Breast epithelium (tissue), 4 donors: ENCODE data around the gene SMIM24. TPM values are rescaled to one million over a fixed set of nuclear protein-coding genes. Genes with fewer than 3 reads are reported as not detected.

Source experiments
- DNase-seq, 2 donors: peaks; one replicate each; pipeline ENCODE4 v3.0.0-alpha.2; 2019; ENCODE audit warnings: low spot score in 2 of 2
- H3K27ac ChIP-seq, 2 donors: fragments of 200-600 bp; sonication (generic) in 1 of 2; one replicate each; pipeline ENCODE4 v1.5.1; 2016 to 2019; ENCODE audit warnings: mild to moderate bottlenecking in 1 of 2
- H3K27me3 ChIP-seq, 2 donors: fragments of 200-600 bp; sonication (generic) in 1 of 2; one replicate each; pipeline versions ENCODE4 v1.5.1 to v1.6.0; 2017 to 2019; ENCODE audit warnings: control low read depth in 1 of 2, mild to moderate bottlenecking in 1 of 2
- H3K36me3 ChIP-seq: fragments of 200-600 bp; one replicate; pipeline ENCODE4 v1.5.1; 2019
- H3K4me1 ChIP-seq, 2 donors: fragments of 200-600 bp; sonication (generic); one replicate each; pipeline ENCODE4 v1.5.1; 2016 to 2019; ENCODE audit warnings: control low read depth in 1 of 2
- H3K4me3 ChIP-seq, 3 donors: fragments of 200-600 bp; sonication (generic); 1 replicate in 2 of 3; 2 replicates in 1 of 3; pipeline ENCODE4 v1.5.1; 2016 to 2019; ENCODE audit warnings: mild to moderate bottlenecking in 3 of 3, moderate library complexity in 2 of 3
- H3K9me3 ChIP-seq, 2 donors: fragments of 200-600 bp; sonication (generic) in 1 of 2; one replicate each; pipeline ENCODE4 v1.5.1; 2016 to 2019; ENCODE audit warnings: control low read depth in 1 of 2
- CTCF ChIP-seq, 3 donors: fragments of 450-650 bp; IDR thresholded peaks; one replicate each; pipeline ENCODE4 v1.5.1; 2016 to 2017; ENCODE audit warnings: antibody characterized with exemption in 3 of 3, mild to moderate bottlenecking in 3 of 3, moderate library complexity in 3 of 3
- POLR2A ChIP-seq: fragments of 450-650 bp; IDR thresholded peaks from one replicate; pipeline ENCODE4 v1.6.1; 2016; ENCODE audit warnings: antibody characterized with exemption, mild to moderate bottlenecking, moderate library complexity
- POLR2AphosphoS5 ChIP-seq, 3 donors: sonication (generic); formaldehyde crosslinking; IDR thresholded peaks; one replicate each; pipeline ENCODE4 v1.6.1; 2017; ENCODE audit warnings: antibody characterized with exemption in 3 of 3
- intact Hi-C: fragments of 100-400 bp; cut with DNase I; formaldehyde crosslinking; loops from one replicate; pipeline ENCODE4 v1.15.1; 2023; ENCODE audit warnings: low total_unique reads
- total RNA-seq, 3 donors: library from RNA; depleted of rRNA; stranded (reverse); fragments of >200 nt; gene quantifications; one replicate each; pipeline ENCODE4 v1.1.0, GENCODE V29; 2016

The SMIM24 gene
- total RNA-seq, 3 donors from 2014 or later, result 2.0 to 6.7 TPM; not detected in 1

GRCh38 chr19:3444695-3445234 is 35.6 kb downstream of the SMIM24 start:
- H3K9me3 ChIP-seq, result no peaks in the 10 kb centered on the region
- TF ChIP-seq POLR2A (no peak), CTCF (IDR thresholded peaks at IDR 0.05) (no peak), POLR2AphosphoS5 (IDR thresholded peaks at IDR 0.05) (no peak)
- no peaks in the 10 kb centered on the region for H3K27me3 ChIP-seq
- no peak overlapping the region for H3K4me3 ChIP-seq
- DNase-seq, result no peak
- no peaks in the 10 kb centered on the region for H3K36me3 ChIP-seq
- H3K4me1 ChIP-seq, result no peaks in the 10 kb centered on the region
- no peak overlapping the region for H3K27ac ChIP-seq
- intact Hi-C loops, result no loop called here

- Histone ChIP-seq H3K27me3 (no peaks in the 10 kb centered on the region), H3K9me3 (no peaks in the 10 kb centered on the region), H3K4me1 (no peaks in the 10 kb centered on the region), H3K36me3 (no peaks in the 10 kb centered on the region), H3K27ac (peak overlapping the region in 1 of 2 donors; percentile 30), H3K4me3 (peak overlapping the region in 1 of 3 donors; percentile 2)
- intact Hi-C loops, result no loop called here
- DNase-seq, result no peak
- TF ChIP-seq POLR2A (no peak), POLR2AphosphoS5 (IDR thresholded peaks at IDR 0.05) (no peak), CTCF (IDR thresholded peaks at IDR 0.05) (no peak)
Measured at GRCh38 chr19:3443840-3444694, 36.3 kb downstream of the SMIM24 start.

- intact Hi-C loops, result no loop called here
Measured at GRCh38 chr19:3442487-3443071, 37.7 kb downstream of the SMIM24 start.

GRCh38 chr19:3441986-3442329 is 38.4 kb downstream of the SMIM24 start:
- no peaks in the 10 kb centered on the region for H3K4me1 ChIP-seq
- DNase-seq, result no peak
- no peak overlapping the region for H3K4me3 ChIP-seq
- intact Hi-C loops, result no loop called here
- H3K9me3 ChIP-seq, result no peaks in the 10 kb centered on the region
- no peaks in the 10 kb centered on the region for H3K36me3 ChIP-seq
- H3K27me3 ChIP-seq, result no peaks in the 10 kb centered on the region
- TF ChIP-seq POLR2AphosphoS5 (IDR thresholded peaks at IDR 0.05), result no peak
- no peak for TF ChIP-seq POLR2A
- TF ChIP-seq CTCF (IDR thresholded peaks at IDR 0.05), result no peak
- peak overlapping the region; percentile 17 to 23 for H3K27ac ChIP-seq

More at GRCh38 chr19:3442487-3443071, 37.7 kb downstream of the SMIM24 start:
- no peak for DNase-seq
- Histone ChIP-seq H3K27ac (no peak overlapping the region), H3K4me1 (no peaks in the 10 kb centered on the region), H3K27me3 (no peaks in the 10 kb centered on the region), H3K36me3 (no peaks in the 10 kb centered on the region), H3K9me3 (no peaks in the 10 kb centered on the region), H3K4me3 (no peak overlapping the region)
- TF ChIP-seq CTCF (IDR thresholded peaks at IDR 0.05) (no peak), POLR2A (no peak), POLR2AphosphoS5 (IDR thresholded peaks at IDR 0.05) (no peak)
